ENCODE data around the gene WDR81. TPM values are rescaled to one million over a fixed set of nuclear protein-coding genes. Genes with fewer than 3 reads are reported as not detected.
A peak's percentile ranks its signal among the peaks of the same experiment; 100 is the strongest.

Gene WDR81
- total RNA-seq, 2 donors from 2014 or later = 39.2 to 72.9 TPM

- Histone ChIP-seq H3K9me3 (no peaks in the 10 kb centered on the region), H3K36me3 (no peaks in the 10 kb centered on the region), H3K4me1 (replicated peaks) (no peaks in the 10 kb centered on the region), H3K27ac (peak overlapping the region; percentile 62 to 85), H3K4me3 (no peak overlapping the region), H3K27me3 (replicated peaks; ENCODE audit: insufficient read depth) (no peaks in the 10 kb centered on the region)
- WGBS = 71% methylated on average over 29 of the region's 29 CpGs
- intact Hi-C loops (cut with DNase I) = no loop called here
- TF ChIP-seq POLR2AphosphoS5 (IDR thresholded peaks at IDR 0.05) (no peak), POLR2A (IDR thresholded peaks at IDR 0.05) (no peak), CTCF (IDR thresholded peaks at IDR 0.05) (no peak)
- DNase-seq (ENCODE audit: low spot score) = no peak
These were observed 20.3 kb downstream of the WDR81 start for GRCh38 chr17:1744551-1745512.

- Histone ChIP-seq H3K27ac (peak overlapping the region; percentile 62 to 85), H3K36me3 (no peaks in the 10 kb centered on the region), H3K27me3 (replicated peaks; ENCODE audit: insufficient read depth) (no peaks in the 10 kb centered on the region), H3K4me3 (no peak overlapping the region), H3K9me3 (no peaks in the 10 kb centered on the region), H3K4me1 (replicated peaks) (no peaks in the 10 kb centered on the region)
- intact Hi-C loops (cut with DNase I) = no loop called here
- TF ChIP-seq POLR2A (IDR thresholded peaks at IDR 0.05) (no peak), CTCF (IDR thresholded peaks at IDR 0.05) (no peak), POLR2AphosphoS5 (IDR thresholded peaks at IDR 0.05) (no peak)
- WGBS = 97% methylated on average over 12 of the region's 12 CpGs
- DNase-seq (ENCODE audit: low spot score) = no peak
These were observed 21.1 kb downstream of the WDR81 start for GRCh38 chr17:1745513-1746020.

GRCh38 chr17:1746975-1747543, 22.6 kb downstream of the WDR81 start:
- Histone ChIP-seq H3K9me3 (no peaks in the 10 kb centered on the region), H3K27ac (peak overlapping the region; percentile 54 to 85), H3K27me3 (replicated peaks; ENCODE audit: insufficient read depth) (no peaks in the 10 kb centered on the region), H3K4me1 (replicated peaks) (no peaks in the 10 kb centered on the region), H3K4me3 (no peak overlapping the region), H3K36me3 (no peaks in the 10 kb centered on the region)
- TF ChIP-seq CTCF (IDR thresholded peaks at IDR 0.05) (no peak), POLR2AphosphoS5 (IDR thresholded peaks at IDR 0.05) (peak; percentile 99), POLR2A (IDR thresholded peaks at IDR 0.05) (peak; percentile 35)
- peak; percentile 94 for DNase-seq (ENCODE audit: low spot score)
- 52% methylated on average over 18 of the region's 22 CpGs for WGBS
- intact Hi-C loops (cut with DNase I) = no loop called here

GRCh38 chr17:1750628-1751027, 26.1 kb downstream of the WDR81 start:
- DNase-seq (ENCODE audit: low spot score) = no peak
- no peaks in the 10 kb centered on the region for H3K4me1 ChIP-seq (replicated peaks)
- no peaks in the 10 kb centered on the region for H3K9me3 ChIP-seq
- H3K27me3 ChIP-seq (replicated peaks; ENCODE audit: insufficient read depth) = no peaks in the 10 kb centered on the region
- H3K27ac ChIP-seq = no peak overlapping the region
- no peaks in the 10 kb centered on the region for H3K36me3 ChIP-seq
- intact Hi-C loops (cut with DNase I) = no loop called here
- WGBS = 80% methylated on average over 9 of the region's 9 CpGs
- TF ChIP-seq POLR2A (IDR thresholded peaks at IDR 0.05) = no peak
- TF ChIP-seq POLR2AphosphoS5 (IDR thresholded peaks at IDR 0.05) = no peak
- no peak for TF ChIP-seq CTCF (IDR thresholded peaks at IDR 0.05)
- H3K4me3 ChIP-seq = no peak overlapping the region
